GM18508 (cell line): ENCODE results near the gene EIF1.
"Not testable (repeated sequence)": the region's sequence is repeated elsewhere in the genome, so short reads cannot be mapped to it uniquely, and the experiment has no call there.

Experiments used
- ATAC-seq: cut with Tn5 transposase; IDR thresholded peaks from one replicate; pipeline ENCODE4 v1.9.1; 2021; ENCODE audit warnings: moderate number of reproducible peaks; ENCODE audit not compliant: insufficient read depth, unreplicated experiment

EIF1 gene

DNA sequence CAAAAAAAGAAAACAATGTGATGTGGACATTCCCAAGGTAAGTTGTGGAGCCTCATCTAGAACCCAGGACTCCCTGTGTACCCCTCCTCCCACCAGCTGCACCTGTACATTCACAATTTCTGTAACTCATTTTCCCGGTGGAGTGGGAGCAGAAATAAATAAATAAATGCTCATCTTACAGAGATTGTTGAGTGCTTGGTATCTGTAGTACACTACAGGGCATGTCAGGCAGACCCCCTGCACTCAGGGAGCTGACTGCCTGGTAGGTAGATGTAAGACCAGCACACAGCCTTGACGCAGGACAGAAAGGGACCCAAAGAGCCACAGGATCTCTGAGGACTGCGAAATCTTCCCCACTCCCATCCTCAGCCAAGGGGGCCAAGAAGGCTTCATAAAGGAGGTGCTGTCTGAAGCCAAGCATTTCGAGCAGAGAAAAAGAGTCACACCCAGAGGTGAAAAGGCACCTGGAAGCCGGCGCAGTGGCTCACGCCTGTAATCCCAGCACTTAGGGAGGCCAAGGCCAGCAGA is 6.5 kb downstream of the EIF1 start:
- no peak for ATAC-seq

- no peak for ATAC-seq
Observed at GRCh38 chr17:41695954-41696757, 7.5 kb downstream of the EIF1 start.

- ATAC-seq: no peak
Observed at GRCh38 chr17:41697122-41697962, 8.7 kb downstream of the EIF1 start.

GRCh38 chr17:41700843-41701242 is 12.2 kb downstream of the EIF1 start:
- ATAC-seq: not testable (repeated sequence)

GRCh38 chr17:41702712-41703111 is 14.0 kb downstream of the EIF1 start:
- ATAC-seq: no peak

GRCh38 chr17:41705271-41705991 is 16.7 kb downstream of the EIF1 start:
- no peak for ATAC-seq

GRCh38 chr17:41707803-41708669 is 19.4 kb downstream of the EIF1 start:
- ATAC-seq: no peak

DNA sequence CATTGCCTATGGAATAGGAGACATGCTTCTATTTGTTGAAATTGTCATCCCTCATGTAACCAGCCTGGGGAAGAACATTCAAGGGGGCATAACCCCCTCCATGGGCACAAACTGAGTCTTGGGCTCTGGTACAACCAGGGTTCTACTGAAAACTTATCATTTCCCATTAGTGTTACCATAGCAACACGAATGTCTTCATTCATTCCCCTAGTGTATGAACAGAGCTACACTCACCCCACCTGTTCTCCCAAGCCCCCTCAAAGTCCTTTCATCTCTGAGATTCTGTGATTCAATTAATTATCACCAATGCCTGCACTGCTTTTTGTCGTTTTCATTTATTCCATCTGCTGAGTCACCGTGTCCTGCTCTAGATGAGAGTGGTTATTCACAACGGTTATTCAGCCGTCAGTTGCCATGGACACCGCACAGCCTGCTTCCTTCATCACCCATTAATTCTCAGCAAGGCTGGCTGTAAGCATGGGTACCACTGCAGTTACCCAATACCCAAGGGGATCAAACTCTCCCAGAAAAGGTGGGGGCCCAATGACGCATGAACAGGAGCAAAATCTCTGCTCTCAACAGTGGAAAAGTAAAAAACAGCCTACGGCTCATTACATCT is 21.9 kb downstream of the EIF1 start:
- ATAC-seq: no peak

- ATAC-seq: no peak
Observed at GRCh38 chr17:41711669-41712400, 23.1 kb downstream of the EIF1 start, which contains the start of gene GAST. TSS of gene GAST (plus strand) at chr17:41712331. CDS start at chr17:41715437, 3,106 bp downstream.

GRCh38 chr17:41717408-41718286 is 29.0 kb downstream of the EIF1 start:
- ATAC-seq: no peak

- no peak for ATAC-seq
Observed at GRCh38 chr17:41718287-41718645, 29.6 kb downstream of the EIF1 start.

DNA sequence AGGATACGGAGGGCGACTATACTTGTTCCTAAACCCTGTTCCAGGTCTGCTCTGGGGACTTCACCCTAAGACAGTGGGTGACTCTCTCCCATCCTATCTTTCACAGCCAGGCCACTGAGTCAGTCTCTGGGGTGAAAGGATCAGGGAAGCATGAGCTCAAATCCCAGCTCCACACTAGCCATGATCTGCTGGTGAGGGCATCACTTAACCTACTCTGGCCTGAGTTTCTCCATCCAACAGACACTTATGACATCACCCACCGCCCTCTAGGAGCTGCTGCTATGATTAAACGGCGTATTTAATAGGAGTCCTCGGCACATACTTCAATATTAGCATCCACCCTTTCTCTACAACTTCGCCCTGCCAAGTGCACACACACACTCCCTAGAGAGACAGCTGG is 33.5 kb downstream of the EIF1 start:
- no peak for ATAC-seq

DNA sequence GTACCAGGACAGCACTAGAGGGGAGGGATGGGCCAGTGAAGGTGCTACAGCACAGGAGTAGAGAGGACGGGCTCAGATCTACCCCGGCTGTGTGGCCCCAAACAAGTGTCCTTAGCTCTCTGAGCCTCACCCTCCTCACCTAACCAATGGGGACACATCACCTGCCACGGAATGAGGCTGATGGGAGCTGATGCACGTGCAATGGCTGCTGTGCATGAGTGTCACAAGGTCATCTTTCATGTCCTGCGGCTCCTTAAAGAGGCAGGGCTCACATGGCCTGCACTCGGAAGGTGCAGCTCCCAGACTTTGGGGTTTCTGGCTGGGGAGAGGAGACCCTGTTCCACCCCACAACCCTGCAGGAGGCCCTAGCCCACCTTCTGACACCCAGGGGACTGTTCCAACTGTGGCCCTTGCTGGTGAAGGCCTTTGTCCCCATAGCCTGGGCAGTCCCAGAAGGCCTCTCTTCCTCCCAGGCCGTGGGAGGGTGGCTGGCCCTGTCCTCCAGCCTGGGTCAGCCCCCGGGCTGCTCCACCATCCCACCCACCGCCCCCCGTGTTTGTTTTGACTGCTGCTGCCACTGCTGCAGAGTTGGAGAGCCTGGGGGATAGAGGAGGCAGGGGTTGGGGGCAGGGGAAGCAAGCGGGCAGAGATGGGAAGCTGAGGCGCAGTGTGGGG is 35.3 kb downstream of the EIF1 start:
- no peak for ATAC-seq

- no peak for ATAC-seq
Observed at GRCh38 chr17:41724476-41725050, 35.9 kb downstream of the EIF1 start.

DNA sequence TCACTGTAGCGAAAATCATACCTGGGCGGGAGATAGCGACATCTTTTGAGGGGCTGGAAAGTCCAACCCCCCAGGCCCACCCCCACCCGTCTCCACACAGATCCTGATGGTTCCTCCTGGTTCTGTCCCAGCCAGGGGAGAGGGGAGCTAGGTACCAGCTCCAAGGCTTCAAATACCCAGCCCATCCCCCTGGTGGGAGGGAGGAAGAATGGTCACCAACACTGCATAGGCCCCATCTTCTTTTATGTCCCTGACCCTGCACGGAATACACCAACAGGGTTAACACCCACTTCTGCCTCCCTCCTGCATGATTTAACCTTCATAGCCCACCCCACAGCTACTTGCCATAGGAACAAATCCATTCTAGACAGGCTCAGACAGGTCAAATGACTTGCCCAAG is 36.4 kb downstream of the EIF1 start:
- no peak for ATAC-seq

GRCh38 chr17:41728056-41728455 is 39.4 kb downstream of the EIF1 start:
- no peak for ATAC-seq

DNA sequence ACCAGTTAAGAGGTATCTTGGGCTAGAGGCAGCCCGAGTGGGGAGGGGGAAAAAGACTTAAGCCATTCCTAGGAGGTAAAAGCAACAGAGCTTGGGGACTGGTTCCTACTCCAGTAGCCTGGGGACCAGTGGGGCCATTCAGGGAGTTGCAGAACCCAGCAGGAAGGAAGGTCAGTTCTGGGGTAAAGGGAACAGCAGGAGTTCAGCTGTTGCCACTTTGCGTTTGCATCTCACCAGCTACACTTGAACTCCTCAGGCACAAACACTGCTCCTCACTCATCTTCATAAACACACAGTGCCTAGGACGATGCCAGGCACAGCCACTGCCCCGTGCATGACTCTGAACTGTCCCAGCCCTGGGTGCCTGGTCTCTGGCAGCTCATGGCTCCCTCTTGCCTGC is 41.8 kb downstream of the EIF1 start:
- no peak for ATAC-seq
